RPMI7951 (cell line): ENCODE measurements around the gene SLC9A2. TPM values are rescaled to one million over a fixed set of nuclear protein-coding genes. Genes with fewer than 3 reads are reported as not detected.

Experiments
- DNase-seq: peaks from one replicate; pipeline ENCODE4 v3.0.0-alpha.2; 2012; ENCODE audit warnings: low read depth
- total RNA-seq: library from RNA; depleted of rRNA; stranded (reverse); fragments of >200 nt; shearing (Covaris generic); gene quantifications from 2 replicates; pipeline ENCODE4 v1.2.3, GENCODE V29; 2014; rRNA removed

Gene SLC9A2
- total RNA-seq: not detected in 2 replicates

- no peak for DNase-seq
These were observed at the start of gene SLC9A2 for GRCh38 chr2:102619414-102620319. Gene SLC9A2 (plus strand): TSS chr2:102619553. CDS start chr2:102619849, 296 bp downstream.

DNA sequence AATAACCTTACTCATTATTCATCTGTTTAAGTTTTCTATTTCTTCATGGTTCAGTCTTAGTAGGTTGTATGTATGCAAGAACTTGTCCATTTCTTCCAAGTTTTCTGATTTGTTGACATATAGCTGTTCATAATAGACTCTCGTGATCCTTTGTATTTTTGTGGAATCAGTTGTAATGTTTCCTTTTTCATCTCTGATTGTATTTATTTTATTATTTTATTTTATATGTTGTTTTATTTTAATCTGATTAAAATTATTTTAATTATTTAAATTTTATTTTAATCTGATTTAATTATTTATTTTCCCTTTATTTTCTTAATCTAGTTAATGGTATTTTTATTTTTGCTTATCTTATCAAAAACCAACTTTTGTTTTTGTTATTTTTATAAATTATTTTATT lies 43.5 kb upstream of the SLC9A2 start:
- no peak for DNase-seq

- no peak for DNase-seq
These were observed 41.0 kb upstream of the SLC9A2 start for GRCh38 chr2:102578376-102578775.

- no peak for DNase-seq
These were observed 37.4 kb upstream of the SLC9A2 start for GRCh38 chr2:102581911-102582310.

GRCh38 chr2:102582845-102583244 lies 36.5 kb upstream of the SLC9A2 start:
- DNase-seq: no peak

DNA sequence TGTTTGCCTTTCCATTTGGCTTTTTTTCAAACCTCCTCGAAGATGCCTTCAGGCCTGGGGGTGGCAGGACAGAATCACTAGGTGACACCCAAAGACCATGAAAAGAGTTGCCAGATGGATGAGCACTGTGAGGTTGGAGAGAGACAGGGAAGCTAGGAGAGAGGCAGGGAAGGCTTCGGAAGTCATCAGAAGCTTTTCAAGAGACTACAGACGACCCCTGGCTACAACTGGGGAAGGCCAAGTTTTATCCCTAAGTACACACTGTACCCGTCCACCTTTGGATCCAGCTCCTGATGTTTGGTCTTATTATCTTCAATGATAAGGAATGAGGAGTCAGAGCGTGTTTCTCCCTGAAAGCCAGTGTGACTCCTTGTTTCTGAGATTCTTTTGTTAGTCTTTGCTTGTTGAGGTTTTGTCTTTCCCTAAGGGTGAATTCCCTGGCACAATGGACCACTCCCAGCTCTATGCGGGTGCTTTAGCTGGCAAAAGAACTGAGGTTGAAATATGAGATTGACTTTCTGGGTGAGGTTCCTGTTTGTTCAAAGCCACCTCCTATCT lies 33.4 kb upstream of the SLC9A2 start:
- peak; percentile 29 for DNase-seq

- DNase-seq: no peak
These were observed 31.0 kb upstream of the SLC9A2 start for GRCh38 chr2:102588213-102588939.

GRCh38 chr2:102589444-102589843 lies 29.9 kb upstream of the SLC9A2 start:
- no peak for DNase-seq

GRCh38 chr2:102591491-102592045 lies 27.8 kb upstream of the SLC9A2 start:
- DNase-seq: no peak

GRCh38 chr2:102592601-102593000 lies 26.8 kb upstream of the SLC9A2 start:
- no peak for DNase-seq

- DNase-seq: no peak
These were observed 25.8 kb upstream of the SLC9A2 start for GRCh38 chr2:102593516-102593915.

- DNase-seq: no peak
These were observed 24.8 kb upstream of the SLC9A2 start for GRCh38 chr2:102594445-102595016.

GRCh38 chr2:102597788-102598187 lies 21.6 kb upstream of the SLC9A2 start:
- no peak for DNase-seq

GRCh38 chr2:102599486-102599885 lies 19.9 kb upstream of the SLC9A2 start:
- no peak for DNase-seq

DNA sequence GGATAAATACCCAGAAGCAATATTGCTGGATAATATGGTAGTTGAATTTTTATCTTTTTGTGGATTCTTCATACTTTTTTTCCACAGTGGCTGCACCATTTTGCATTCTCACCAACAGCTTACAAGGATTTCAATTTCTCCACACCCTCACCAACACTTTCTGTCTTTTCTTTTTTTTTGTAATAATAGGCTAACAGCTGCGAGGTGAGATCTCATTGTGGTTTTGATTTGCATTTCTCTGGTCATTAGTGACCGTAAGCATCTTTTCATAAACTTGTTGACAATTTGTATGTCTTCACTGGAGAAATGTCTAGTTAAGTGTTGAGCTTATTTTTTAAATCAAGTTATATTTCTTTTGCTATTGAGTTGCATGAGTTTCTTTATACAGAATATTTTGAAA lies 17.6 kb upstream of the SLC9A2 start:
- DNase-seq: no peak

DNA sequence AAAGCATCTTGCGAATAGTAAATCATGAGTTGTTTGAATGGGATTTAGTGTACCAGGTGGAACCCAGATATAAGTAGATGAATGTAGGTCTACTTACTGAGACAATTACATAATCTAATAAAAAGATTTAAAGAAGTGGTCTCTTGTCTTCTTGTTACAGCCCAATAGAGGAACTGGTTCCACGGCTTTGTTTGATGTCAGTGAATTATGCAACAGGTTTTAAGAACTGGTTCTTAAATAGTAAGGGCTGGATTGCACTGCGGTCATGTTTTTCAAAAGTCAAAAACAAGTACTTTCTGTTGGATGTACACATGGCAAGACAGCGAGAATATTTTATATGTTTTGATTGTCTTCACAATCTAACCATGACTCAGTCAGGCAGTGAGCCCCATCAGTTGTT lies 15.4 kb upstream of the SLC9A2 start:
- DNase-seq: no peak

DNA sequence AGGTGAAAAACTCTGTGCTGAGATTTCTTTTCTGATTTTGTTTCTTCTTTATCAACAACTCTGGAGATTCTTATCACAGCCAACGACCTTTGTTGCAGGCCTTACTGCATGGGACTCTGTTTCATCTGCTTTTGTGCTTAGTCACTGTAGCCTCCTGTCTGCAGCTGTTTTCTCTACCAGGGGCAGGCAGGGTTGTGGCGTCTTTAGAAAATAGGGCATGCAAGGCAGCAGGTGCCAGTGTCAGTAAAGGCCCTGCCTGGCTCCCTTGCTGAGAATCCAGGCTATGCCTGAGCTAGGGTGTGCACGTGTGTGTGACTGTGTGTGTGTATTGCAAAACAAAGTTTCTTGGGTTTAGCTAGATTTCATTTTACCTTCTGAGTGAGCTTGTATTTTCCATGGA lies 14.6 kb upstream of the SLC9A2 start:
- no peak for DNase-seq

GRCh38 chr2:102606353-102606752 lies 13.0 kb upstream of the SLC9A2 start:
- peak; percentile 52 for DNase-seq

- DNase-seq: peak; percentile 59
These were observed 3.5 kb upstream of the SLC9A2 start for GRCh38 chr2:102615620-102616436.

DNA sequence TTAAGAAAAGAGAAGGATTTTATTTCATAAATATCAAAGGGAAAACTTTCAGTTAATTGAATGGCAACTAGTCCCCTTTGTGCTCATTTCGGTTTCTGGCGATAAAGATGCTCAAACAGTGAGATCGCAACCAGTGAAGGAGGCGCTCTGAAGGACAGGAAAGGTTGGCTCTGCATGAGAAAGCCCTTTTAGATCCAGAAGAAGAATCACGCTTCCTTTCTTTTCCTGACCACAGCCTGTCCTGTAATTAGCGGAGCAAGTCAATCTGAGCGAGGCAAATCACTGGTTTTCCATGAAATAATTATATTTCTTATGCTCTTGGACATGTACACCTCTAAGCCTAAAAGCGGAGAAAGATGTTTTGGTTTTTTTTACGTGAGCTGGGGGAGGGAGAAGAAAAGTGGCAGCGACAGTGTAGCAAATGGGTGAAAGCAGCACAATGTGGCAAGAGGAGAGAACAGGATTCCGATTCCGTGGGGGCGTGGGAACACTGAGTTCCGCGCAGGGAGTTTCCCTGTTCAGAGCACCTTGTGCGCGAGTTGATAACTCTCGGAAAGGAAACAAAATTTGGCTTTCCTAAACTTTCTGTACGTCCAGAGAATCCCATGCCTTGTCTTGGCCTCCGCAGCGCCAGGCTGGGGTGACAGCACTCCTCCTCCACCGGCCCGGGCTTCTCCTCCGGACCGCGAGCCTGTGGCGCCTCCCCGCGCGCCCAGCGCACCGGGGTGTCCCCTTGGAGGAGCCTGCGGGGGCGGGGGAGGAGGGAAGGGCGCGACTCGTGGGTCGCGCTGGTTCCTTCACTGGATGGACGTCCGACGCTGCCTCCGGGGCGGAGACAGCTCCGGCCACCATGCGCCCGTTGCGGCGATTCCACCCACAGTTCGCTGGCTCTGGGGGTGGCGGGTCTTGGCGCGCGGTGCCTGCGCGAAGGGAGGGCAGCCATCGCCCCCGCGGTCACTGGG lies 620 bp upstream of the SLC9A2 start:
- DNase-seq: no peak
